Stimulated activated CD4-positive, alpha-beta T cell treated with anti-CD3 and anti-CD28 coated beads, TNF-alpha, amount 100 ng/mL, for 48 hours (primary cell): ENCODE data around the gene C1QTNF8.

Experiments
- DNase-seq, 3 donors: peaks; one replicate each; pipeline ENCODE4 v3.0.0-alpha.2; 2020; ENCODE audit warnings: low read depth in 3 of 3

The C1QTNF8 gene

DNA sequence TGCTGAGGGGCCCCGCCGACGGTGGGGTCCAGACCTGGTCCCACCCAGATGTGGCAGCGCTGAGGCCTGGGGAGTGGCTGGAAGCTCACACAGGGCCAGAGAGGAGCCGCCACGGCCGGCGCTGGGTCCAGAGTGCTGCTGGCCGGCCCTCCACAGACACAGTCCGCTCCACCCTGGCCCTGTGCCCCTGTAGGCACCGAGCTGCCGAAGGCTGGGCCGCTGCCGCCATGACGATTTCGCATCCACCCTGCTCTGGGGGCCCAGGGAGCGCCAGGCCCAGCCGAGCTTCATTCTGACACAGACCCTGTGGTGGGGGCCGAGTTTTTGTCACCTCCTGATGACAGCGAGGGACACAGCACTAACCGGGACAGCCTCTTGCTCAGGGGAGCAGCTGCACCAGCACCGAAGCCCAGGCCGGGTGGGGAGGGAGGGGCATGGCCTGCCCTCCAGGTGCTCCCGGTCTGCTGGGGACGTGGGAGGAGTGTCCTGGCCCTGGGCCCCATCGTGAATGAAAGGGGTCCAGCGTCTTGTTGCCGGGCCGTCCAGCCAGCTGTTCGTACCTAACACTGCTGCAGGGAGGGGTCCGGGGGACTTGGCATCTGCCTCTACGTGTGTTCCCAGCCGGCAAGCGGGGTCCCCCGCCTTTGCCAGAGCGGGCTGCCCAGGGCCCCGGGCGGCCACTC lies 50.6 kb downstream of the C1QTNF8 start:
- DNase-seq = no peak

- DNase-seq = no peak
Observed at GRCh38 chr16:1044460-1045309, 51.4 kb downstream of the C1QTNF8 start.

- no peak for DNase-seq
Observed at GRCh38 chr16:1043881-1044451, 52.1 kb downstream of the C1QTNF8 start.

- DNase-seq = no peak
Observed at GRCh38 chr16:1042866-1043265, 53.2 kb downstream of the C1QTNF8 start.

DNA sequence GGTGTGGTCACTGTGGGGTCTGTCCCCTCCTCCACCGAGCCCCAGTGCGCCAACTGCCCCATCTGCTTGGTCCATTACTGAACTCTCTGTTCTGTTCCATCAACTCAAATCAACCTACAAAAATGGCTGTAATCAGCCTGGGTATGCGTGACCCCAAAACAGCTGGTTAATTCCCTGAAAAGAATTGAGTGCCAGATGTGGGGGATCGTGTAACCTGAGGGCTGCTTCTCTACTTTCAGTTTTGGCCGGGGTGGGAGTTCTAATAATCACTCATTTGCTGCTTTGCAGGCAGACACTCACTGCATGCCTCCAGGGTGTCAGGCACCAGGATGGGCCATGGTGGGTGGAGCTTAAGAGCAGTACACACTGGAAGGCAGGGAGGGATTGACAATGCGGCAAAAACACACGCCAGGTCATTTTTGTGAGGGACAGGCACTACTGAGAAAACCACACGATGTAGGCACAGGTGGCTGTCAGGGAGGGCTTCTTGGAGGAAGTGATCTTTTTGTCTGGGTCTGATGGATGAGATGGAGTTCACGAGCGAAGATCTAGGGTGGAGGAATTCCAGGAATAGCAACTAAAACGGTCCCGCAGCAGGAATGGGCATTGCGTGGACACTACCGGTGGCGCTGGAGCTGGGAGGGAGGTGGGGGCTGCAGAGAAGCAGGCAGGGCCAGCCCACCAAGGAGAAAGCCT lies 53.8 kb downstream of the C1QTNF8 start:
- DNase-seq = no peak

- DNase-seq = no peak
Observed at GRCh38 chr16:1040346-1040745, 55.7 kb downstream of the C1QTNF8 start.

DNA sequence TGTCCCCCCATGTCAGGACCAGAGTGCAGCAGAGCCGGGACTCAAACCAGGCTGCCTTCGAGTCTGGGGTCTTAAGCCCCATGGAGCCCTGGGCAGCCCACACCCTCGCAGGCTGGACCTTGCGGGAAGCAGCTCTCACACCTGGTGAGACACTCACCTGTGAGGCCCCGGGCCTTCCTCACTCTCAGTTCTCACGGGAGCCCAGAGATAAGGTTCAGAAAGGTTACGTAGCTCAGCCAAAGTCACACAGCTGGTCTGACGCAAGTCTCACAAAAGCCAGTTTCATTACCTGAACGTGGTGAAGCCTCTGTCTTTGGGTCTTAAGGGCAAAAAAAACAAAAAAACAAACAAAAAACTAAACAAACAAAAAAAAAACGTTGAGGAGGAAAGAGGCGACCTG lies 56.3 kb downstream of the C1QTNF8 start:
- DNase-seq = no peak

GRCh38 chr16:1038932-1039331 lies 57.1 kb downstream of the C1QTNF8 start:
- DNase-seq = no peak
